Activated gamma-delta T cell treated with Interleukin-2 at 50 U/mL for 16 hours (primary cell): Measurements from ENCODE around the gene BRINP2.
"Not testable (repeated sequence)": the region's sequence is repeated elsewhere in the genome, so short reads cannot be mapped to it uniquely, and the experiment has no call there.

Source experiments
- DNase-seq: peaks from one replicate; pipeline ENCODE4 v3.0.0-alpha.2; 2020

The BRINP2 gene

DNA sequence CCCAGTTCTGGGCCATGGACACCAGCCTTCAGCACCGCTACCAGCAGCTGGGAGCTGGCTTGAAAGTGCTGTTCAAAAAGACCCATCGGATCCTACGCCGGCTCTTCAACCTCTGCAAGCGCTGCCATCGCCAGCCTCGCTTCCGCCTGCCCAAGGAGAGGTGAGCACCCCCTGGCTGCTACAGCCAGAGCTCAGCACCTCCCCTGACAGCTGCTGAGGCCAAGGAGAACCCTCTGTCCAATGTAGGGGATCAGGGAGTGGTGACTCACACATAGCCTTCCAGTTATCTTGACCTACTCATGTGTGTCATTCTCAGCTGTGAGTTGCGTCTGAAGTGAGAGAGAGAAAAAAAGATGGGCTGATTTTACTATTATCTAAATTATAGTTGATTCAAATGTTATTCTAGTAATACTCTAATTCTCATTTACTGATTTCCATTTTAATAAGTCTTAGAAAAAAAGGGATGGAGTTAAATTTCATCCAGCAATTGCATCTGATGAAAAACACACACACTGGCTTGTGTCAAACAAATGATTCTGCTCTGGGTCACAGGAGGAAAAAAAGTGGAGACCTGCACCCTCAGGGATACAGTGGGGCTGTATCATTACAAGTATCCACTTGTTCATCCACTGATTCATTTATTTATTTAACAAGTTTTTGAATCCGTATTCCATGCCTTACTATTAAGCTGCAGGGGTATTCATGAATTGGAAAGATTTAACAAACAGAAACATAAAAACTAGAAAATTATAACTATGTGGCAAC lies 108.0 kb downstream of the BRINP2 start:
- DNase-seq, result no peak

DNA sequence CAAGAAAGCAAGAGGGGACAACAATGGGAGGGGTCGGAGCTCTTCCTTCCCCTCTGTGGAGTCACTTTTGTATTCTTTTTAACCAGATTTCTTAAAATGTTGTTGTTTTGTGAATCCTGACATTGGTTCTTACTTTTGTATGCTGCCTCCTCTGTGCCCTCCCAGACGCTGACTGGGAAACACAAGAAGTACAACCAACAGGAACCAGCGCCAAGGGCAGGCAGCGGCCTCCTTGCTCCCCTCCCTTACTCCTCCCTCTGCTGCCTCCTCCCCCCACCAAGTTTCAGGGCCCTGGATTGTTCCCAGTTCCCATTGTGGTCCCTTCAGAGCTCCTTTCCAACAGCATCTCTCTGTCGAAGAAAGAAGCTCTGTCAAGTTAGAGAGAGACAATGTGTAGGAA lies 111.1 kb downstream of the BRINP2 start:
- no peak for DNase-seq

GRCh38 chr1:177282976-177283375 lies 112.2 kb downstream of the BRINP2 start:
- no peak for DNase-seq

DNA sequence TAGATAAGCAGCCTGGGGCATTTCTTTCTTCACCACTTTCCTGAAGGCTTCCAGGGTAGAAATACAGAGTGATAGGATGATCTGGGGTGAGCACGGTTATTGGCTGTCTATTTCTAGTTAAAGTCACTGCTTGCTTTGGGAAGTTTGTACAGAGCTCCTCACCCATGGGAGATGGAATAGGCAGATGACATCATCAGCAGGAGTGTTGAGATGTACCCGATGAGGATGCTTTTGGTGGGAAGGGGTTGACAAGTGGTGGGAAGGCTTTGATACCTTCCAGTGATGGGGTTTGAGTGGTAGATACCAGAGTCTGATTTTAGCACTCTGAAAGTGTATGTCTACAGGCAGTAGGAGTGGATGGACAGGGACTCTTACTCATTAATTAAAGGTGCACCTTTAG lies 112.6 kb downstream of the BRINP2 start:
- no peak for DNase-seq

DNA sequence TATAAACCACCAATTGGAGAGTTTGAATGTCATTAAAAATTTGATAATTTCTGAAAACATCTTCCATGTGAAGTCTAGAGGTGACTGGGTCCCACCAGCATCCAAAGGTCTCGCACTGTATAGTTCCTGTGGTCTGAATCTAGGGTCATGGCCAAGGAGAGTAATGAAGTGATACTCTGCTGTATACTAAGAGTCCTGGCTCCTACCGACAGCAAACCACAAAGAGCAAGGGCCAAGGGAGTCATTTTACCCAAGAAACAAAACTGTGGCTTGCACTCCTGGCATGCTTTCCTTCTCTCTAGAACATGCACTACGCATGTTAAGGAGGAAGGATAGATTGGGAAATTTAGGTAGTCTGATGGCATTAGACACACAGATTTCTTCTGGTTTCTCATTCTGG lies 115.6 kb downstream of the BRINP2 start:
- DNase-seq, result no peak

GRCh38 chr1:177287270-177287669 lies 116.5 kb downstream of the BRINP2 start:
- DNase-seq, result no peak

DNA sequence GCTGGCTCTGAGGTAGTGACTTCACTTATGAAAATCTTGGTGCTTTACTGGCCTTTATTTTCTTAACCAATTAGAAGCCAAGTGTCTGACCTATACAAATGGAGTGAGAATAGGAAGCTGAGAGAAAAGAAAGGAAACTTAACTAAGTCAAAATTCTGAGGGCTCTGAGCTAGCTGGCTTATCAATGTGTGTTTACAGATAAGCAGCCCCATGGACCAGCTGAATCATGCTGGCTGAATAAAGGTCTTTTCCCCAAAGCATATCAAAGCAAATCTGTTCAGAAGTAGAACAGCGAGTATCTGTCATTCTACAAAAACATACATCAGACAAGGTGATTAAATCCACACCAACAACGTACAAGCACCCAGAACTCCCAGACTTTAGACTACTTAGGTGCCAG lies 117.2 kb downstream of the BRINP2 start:
- DNase-seq, result no peak

DNA sequence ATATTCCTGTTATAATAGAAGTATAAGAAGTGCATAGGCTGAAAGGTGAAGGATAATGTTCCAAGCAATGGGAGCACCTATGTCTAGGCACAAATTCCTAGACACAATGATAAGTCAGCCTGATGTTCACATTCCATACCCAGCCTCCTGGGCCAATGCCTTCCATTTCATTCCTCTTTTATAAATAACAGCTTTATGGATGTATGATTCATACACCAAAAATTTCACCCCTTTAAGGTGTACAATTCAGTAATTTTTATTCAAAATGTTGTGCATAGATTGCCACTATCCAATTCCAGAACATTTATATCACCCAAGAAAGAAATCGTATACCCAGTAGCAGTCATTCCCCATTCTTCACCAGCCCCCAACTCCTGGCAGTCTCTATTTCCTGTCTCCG lies 118.8 kb downstream of the BRINP2 start:
- no peak for DNase-seq

GRCh38 chr1:177300431-177300830 lies 129.7 kb downstream of the BRINP2 start:
- DNase-seq, result no peak

DNA sequence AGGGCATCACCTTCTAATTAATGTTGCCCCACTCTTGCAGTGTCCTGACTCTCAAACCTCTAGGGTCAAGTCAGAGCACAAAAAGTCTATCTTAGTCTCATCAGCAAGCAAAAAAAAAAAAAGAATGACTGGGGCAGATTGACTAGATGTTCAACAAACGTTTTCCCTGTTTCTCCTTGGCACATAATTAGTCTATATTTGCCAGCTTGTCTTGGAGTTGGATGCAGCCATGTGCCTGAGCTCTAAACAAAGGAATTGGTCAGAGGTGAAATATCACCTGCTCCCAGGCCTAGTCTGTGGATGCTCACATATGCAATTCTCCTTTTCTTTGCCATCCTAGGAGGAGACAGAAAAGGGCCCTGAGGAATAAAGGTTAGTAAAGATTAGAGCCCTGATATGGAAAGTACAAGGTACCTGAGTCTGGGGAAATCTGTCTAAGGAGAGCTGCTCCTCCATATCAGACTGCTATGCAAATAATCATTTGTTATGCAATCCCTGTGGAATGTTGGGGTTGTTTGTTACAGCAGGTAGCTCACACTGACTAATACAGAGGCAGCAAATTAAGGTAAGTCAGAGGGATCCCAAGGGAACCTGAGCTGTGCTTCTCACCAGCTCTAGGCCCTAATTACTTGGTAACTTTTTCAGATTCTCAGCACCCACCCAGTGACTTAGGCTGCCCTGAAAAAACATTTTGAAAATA lies 130.8 kb downstream of the BRINP2 start:
- no peak for DNase-seq

DNA sequence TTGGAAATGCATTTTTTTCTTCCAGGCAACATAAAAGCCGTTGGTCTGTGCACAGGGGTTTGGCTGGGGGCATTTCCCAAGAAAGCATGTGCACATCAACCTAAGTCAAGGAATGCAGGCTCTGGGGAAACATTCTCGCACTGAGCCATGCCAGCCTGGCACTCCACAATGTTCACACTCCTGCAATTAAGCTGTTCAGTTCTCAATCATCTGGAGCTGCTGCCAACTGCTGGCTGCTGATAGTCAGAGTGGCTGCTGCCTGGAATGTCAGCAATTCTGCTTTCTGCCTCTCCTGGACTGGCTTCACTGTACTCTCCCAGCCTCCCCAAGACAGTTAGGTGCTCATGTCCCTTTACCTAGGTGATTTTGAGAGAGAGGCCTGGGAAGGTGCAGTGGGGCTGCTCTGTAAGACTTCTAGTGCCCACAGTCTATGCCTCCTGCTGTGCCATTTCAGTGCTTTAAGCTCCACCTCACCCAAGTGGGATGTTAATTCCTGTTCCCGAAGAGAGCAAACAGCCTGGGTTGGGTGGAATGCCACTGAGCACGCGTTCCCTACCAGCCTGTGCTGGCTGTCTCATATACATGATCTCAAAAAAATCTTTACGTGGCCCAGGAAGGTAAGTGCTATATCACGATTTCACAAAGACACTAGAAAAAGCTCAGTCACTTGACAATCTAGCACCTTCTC lies 131.7 kb downstream of the BRINP2 start:
- DNase-seq, result no peak

DNA sequence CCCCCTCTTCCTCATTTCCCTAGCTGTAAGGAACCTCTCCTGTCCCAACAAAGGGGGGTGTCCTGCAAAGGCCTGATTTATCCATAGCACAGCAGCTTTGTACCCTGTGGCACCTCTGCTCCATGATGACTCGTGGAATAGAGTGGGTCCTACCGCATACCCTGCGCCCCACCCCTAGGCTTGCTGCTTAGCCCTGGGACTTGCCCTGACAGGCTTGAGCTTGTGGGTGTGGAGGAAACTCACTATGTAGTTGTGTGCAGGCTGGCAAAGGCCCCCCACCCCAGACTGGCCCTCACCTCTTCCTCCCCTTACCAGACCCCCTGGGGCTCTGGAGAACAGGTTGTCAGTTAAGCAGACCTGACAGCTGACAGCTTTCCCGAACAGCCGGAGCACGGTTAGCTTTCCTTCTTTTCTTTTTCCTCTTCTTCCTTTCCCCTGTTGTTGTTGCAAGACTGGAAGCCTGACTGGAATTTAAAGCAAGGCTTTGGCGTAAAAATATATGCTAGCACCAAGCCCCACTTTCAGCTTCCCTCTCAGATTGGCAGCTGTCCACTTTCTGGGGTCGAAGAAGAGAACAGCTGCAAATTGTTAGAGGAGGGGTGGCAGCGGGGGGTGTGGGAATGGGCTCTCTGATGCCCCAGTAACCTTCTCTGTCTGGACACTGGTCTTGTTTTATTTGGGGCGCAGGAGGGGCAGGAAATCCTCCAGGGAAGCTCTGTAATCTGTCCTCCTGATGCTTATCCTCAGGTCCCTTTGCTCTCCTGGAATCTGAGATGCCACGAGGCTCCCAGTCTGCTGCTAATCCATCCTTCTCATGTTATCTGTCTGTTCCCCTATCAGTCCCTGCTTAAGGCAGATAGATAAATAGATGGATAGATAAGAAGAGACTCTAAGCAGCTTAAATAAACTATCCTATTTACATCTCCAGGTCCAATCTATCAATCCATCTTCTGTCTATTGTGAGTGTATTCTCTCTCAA lies 134.6 kb downstream of the BRINP2 start:
- DNase-seq, result no peak

DNA sequence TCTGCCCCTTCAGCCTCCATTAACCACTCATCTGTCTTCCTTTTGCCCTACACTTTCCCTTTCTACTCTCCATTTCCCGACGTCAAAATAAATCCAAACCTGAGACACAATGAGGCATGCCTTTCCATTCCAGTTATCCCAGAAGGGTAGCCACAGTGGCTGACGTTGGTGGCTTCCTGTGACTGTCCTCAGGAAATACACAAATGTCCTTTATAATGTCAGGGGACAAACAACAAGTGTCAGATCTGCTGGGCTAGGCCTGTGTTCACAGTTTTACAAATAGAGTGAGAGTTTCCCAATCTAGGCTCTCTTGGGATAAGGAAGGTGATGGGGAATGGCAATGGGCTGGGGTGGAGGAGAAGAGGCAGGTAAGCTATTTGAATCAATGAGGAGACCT lies 135.3 kb downstream of the BRINP2 start:
- DNase-seq, result no peak

DNA sequence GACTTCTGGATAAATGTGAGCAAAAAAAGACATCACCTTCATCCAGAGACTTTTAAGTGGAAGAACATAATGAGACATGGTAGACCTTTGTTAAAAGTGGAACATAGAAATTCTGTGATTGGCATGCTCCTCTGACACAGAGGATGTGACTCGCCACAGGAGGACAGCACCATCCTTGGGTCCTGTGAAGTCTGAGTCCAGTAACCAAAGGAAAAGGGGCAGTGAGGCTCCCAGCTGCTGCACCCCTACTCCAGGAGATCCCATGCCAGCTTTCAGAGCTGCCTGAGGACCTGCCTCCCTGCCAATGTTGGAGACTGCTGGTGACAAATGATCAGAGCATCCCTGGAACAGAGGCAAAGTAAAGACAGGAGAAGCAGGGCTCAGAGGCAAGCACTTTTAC lies 136.2 kb downstream of the BRINP2 start:
- no peak for DNase-seq

DNA sequence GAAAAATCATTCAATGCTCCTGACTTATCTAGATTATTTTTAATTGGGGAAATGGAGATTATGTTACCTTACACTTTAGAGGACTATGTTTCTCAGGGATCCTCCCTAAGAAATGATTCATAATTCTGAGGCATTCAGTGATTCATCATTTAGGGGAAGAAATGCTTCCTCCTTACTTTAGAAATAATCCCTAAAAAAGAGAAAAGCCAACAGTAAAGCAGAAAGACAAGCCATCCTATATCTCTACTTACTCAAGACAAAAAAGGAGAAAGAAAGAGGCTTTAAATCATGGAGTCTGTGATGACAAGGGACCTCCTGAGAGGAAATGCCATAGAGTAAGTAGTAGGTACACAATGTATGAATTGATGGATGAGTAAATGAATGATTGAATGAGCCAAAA lies 137.0 kb downstream of the BRINP2 start:
- no peak for DNase-seq

- DNase-seq, result no peak
Observed at GRCh38 chr1:177309880-177310279, 139.1 kb downstream of the BRINP2 start.

GRCh38 chr1:177310326-177310725 lies 139.6 kb downstream of the BRINP2 start:
- no peak for DNase-seq

DNA sequence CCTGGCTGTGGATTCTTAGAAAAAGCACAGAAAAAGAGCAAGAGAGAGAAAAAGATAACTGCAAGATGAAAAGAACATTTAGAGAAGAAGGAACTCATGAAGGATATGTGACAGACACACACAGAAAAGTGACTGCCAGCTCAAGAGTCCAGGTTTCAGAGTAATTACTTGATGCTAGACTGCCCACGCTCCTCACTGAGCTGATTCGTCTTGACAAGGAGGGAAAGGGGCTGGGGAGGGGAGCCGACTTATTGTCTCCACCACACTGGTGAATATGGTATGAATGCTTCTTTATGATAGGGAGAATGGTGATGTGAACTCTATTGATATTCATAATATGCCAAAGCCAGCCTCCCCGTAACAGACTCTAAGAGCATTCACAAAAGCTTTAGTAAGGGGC lies 140.4 kb downstream of the BRINP2 start:
- DNase-seq, result no peak

- no peak for DNase-seq
Observed at GRCh38 chr1:177311586-177311985, 140.8 kb downstream of the BRINP2 start.

DNA sequence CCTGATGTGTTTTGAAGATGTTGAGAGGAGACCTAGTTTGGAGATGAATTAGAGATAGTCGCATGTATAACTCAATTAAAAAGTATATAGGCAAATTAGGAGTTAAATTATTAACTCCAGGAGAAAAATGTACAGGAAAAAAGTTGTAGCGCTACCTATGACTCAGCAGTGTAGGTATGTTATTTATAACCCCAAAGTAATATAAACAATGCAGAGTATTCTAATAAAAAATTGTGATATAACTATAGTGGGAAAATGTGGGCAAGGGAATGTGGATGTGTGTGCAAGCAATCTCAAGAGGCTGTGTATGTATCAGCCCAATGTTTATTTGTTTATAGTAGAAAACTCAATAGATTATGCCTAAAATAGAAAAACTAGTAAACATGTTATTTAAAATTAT lies 144.5 kb downstream of the BRINP2 start:
- DNase-seq, result no peak

DNA sequence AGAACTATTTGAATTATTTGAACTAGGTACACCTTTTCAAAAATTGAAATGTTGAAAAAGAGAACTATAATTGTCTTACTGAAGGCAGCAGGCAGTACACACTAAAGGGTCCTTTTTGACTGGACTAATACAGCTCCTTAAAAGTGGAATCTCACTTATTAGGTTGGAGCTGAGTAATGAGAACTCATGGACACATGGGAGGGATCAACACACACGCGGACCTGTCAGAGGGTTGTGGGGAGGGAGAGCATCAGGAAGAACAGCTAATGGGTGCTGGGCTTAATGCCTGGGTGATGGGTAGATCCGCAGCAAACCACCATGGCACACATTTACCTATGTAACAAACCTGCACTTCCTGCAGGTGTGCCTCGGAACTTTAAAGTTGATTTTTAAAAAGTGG lies 145.0 kb downstream of the BRINP2 start:
- no peak for DNase-seq

- not testable (repeated sequence) for DNase-seq
Observed at GRCh38 chr1:177321434-177321833, 150.7 kb downstream of the BRINP2 start.

- DNase-seq, result no peak
Observed at GRCh38 chr1:177328251-177328650, 157.5 kb downstream of the BRINP2 start.
